GM19351 (cell line): ENCODE measurements around the gene EHD4.

Experiments used
- ATAC-seq: cut with Tn5 transposase; IDR thresholded peaks from one replicate; pipeline ENCODE4 v1.9.1; 2021; ENCODE audit warnings: mild to moderate bottlenecking, moderate library complexity; ENCODE audit not compliant: unreplicated experiment

EHD4 gene

DNA sequence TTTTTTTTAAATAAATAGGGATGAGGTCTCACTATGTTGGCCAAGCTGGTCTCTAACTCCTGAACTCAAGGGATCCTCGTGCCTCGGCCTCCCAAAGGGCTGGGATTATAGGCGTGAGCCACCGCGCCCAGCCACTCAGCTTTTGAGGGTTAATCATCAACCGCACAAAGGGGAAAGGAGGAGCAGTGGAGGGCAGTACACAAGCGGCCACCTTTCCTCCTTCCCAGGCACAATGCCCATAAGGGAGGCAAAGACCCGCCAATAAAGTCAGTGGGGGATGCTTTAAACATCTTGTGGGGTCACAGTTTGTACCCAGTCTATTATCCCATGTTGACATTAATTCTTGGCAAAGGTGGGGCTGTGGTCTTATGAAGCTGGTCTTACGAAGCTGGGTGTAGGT, 32.4 kb downstream of the EHD4 start:
- ATAC-seq: no peak

DNA sequence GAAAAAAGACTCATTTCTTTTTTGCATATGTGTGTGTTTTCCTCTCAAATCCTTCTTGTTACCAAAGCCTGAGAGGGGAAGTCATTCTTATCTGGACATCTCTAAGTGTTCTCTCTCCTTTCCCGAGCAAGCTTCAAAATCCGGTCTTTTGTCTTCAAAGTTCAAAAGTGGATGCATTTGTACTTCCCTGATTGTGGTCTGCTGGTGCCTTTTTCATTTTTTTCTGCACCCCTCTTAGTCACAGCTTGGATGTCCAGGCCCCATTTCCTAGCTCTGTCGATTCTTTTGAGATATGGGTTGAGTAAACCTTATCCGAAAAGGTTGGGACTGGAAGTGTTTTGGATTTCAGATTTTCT, 34.8 kb downstream of the EHD4 start:
- ATAC-seq: no peak

DNA sequence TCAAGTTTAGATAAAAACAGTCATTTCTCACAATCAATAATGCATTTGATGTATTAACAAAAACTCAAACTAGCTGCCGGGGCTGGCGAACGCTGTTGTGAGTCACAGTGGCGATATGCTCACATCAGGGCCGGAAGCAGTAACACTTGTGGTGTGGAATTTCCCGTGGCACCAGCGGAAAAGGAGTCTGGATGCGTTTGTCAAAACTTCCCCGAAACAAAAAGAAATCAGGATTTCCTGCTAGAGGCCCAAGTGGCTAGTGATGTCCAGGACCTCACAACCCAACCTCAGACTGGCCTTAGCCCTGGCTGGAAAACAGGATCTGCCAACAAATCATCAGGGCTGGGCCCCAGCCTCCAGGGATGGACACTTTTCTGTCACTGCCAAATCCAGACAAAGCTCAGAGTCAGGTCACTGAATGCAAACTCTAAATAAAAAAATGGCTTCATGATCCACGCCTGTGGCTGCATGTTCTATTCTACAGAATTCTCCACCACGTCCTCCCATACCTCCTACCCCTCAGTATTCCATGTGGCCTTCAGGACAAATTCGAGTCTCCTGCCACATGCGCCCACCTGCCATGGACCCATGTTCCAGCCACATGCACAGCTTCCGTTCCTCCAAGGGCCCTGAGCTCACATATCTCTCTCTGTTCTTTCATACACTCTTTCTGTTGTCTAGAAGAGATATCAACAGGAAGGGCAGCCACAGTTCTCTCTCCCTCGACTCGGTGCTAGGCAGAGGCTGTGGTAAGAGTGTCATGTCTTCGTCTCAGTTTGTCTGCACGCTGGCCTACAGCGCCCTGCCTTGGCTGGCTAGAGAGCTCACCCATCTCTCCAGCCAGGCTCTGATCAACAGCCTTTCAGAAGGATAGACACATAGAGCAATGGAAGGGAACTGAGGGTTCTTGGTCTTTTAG, 35.4 kb downstream of the EHD4 start:
- no peak for ATAC-seq

DNA sequence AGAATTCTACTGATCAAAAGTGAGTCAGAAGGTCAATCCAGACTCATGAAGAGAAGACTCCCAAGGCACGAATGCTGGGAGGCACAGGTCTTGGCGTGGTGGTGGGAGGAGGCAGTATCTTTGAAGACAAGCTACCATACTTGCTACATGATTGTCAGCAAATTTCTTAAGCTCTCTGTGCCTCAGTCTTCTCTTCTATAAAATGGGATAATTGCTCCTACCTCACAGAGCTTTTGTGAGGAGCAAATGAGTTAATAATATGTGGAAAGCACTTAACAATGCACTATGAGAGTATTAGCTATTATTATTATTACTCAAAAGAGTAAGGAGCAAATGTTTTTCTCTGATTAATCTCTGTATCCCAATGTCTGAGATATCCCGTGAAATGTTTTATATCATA, 36.2 kb downstream of the EHD4 start:
- no peak for ATAC-seq

DNA sequence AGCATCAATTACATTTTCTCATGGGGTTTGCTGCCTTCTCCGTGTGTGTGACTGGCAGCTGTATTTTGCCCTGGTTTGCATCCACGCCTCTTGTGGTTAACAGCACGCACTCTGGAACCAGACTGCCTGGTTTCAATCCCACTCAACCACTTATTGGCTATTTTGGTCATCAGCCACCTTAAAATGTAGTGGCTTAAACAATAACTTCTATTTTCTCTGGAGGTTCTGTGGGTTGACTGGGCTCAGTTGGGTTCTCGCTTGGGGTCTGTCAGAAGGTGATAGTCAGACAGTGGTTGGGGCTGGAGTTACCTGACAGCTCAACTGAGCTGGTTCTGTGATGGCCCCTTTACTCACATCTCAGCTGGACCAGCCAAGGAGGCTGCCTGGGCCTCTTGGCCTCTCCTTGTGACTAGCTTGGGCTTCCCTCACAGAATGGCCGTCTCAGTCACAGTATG, 36.8 kb downstream of the EHD4 start:
- no peak for ATAC-seq

DNA sequence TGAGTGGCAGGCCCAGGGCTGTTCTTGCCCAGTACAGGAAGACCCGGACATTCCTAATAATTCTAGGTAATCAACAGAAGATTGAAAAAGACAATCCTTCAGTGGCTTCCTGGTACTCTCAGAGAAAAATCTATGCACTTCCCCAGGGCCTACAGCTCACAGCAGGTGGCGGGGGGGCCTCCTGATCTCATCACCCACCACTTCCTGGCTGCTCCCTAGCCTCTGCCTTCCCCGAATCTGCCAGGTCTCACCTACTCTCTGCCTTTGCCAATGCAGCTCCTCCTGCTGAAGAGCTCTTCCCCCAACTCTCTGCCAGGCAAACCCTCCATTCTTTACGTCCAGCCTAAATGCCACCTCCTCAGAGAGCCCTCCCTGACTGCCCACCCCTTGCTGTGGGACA, 37.5 kb downstream of the EHD4 start:
- ATAC-seq: no peak

DNA sequence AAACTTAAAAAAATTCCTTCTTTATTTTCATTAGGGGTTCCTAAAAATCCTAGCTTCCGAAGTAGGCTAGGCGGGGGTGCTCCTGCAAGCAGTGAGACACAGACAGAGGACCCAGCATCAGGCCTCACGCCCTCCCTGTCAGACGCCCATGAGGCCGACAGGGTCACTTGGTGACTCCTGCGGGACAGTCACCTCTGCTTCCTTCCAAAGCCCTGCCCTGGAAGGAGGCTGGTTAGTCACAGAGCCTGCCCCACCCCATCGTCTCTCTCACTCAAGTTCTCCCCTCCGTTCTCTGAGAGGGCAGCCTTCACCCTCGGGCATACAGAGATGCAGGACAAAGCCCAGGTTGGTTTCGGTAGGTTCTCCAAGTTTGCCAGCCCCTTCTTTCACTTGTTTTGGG, 38.6 kb downstream of the EHD4 start:
- no peak for ATAC-seq

DNA sequence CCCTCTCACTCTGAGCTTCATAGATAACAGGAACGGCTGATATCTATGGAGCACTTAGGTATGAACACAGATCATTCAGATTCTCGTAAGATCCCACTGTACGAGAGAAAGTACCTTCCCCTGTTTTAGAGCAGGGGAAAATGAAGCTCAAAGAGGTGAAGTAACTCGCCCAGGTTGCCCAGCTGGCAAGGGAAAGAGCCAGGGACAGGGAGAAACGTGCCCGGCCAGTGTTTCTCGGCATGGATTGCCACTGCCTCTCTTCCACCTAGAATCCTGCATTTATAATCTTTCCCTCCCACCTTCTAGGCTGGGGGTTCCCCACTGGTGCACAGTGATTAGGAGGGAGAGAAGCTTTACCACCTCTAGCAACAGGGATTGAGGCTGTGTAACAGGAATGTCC, 39.0 kb downstream of the EHD4 start:
- no peak for ATAC-seq

DNA sequence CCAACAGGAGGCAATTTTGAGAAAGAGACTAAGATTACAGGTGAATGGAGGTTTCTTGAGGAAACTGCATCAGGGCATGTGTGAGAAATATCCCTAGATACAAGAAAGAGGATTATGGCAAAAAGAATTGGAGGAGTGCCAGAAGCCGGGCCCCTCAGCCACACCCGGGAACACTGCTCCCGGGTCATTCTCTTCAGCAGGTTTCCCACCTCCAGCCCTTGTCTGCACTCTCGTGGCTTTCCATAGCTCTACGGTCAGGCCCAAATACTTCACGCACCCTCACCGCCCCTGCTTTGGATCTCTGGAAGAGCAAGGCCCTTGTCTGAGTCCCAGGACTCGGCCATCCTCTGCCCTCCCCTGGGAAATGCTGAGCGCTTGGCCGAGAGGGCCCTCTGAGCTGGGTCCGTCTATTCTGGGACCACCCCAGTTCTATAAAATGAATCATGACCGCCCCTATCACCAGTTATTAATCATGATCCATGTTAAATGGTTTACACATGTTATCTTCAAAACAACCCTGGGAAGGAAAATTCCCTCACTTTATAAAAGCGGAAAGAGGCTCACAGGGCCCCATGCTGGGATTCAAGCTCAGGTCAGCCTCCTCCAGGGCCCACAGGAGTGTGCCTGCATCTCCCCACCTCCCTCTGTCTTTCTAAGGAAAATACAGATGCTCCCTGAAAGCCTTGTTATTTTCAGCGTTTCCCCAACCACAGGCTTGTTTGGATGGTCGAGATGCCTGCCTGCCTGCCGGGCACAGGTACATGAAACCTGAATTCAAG, 39.7 kb downstream of the EHD4 start:
- ATAC-seq: no peak

DNA sequence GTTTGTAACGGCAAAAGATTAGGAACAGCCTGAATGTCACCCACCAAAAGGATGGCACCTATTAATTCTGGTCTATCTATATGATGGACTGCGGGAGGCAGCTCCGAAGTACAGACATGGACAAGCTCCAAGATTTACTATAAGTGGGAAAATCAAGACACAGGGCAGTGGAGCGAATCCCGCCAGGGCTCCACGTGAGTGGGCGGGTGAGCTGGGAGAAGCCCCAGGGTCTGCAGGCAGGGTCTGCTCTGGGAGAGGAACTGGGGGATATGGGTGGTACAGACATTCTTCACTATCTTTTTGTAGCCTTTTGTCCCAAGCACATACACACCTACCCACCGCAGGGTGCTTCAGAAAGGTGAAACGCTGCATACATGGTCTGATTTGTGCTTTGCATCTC, 40.3 kb downstream of the EHD4 start:
- ATAC-seq: no peak

DNA sequence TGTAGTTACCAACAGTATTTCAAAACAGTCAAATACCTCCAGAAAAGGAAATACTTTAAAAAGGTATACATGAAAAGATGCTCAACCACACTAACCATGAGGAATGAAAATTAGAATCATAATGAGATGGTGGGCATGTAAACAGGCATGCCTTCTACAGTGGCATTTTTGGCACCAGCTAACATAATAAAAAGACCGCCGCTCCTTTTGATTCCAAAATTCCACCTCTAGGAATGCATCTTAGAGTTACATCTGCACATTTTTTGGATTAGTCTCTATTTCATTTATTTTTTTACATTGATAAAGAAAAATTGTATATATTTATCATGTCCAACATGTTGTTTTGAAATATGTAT, 41.5 kb downstream of the EHD4 start:
- ATAC-seq: no peak

DNA sequence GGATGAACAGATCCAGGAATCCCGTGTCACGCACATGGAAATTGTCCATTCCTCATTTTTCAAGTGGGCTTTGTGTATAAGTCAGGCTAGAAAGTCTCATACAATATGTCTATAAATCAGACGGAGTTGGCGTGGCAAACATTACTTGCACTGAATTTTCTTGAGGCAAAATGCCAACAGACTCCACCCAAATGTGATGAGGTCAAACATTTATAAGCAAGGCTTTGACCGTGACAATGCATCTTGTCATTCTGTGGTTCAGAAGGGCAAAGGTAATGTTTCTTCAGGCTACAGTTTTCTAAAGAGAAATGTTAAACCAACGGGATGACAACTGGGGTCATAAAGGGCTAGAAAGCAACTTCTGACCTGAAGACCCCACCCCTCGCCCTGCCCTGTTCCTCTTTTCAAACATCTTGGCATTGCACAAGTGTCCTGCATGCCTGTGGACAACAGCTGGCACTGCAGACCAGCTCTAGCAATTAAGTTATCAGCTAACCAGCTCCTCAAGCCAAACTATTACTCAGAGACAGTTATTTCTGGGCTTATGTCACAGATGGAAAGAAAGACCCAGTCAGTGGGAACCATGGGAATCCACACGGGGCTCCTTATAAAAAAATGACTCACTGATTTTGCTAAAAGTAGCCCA, 42.0 kb downstream of the EHD4 start:
- no peak for ATAC-seq

DNA sequence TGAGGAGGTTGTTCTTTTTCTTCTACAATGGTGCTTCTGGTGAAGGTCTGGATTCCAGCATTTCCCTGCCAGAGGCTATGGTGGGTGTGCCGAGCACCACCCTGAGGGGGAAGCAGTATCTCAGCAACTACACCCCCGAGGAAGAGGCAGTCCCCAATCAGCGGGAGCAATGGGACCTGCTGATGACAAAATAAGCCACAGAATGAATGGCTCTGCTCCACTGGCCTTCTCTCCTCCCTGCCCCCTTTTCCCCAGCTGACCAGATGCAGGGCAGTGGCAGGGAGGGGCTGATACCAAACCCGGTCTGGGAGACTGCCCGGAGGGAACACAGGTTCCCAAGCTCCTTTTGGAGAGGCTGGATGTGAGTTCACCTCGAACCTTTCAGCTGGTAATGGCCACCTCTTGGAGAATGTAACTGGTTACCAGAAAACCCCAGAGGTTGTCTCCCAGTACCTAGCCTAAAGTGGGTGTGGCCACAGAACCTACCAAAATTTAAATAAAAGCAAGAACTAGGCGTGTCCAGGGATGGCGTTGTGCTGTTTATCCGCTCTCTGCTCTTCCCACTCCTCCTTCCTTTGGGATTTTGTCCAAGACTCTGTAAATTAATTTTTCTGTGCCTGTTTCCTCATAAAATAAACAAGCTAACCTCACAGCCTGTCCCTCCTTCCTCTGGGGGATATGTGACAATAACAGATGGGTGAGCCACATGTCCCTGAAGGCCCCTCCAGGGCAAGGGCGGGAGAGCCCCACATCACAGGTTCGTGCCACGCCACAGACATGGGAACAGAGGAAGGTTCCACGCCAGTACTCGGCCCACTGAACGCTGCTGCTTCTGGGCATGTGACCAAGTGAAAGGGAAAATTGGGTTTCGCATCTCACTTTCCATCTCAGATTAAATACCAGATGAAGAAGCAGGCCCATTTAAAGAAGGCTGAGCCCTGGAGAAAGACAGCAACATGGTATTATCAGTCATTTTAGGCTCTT, 43.4 kb downstream of the EHD4 start:
- ATAC-seq: peak; percentile 74

DNA sequence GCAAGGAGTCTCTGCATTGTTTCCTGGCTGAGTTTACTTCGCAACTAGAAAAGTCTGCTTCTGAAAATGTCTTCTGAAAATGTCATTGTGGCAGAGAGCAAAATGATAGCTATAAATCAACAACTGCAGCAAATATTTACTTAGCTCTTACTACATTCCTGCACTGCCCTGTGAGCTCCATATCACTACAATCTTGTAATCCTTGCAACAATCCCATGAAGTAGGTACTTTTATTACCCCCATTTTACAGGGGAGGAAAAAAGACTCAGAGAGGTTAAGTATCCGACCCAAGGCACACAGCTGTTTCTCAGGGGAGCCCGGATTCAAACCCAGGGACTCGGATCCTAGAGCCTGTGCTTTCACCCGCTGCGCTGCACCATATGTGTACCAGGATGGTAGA, 44.3 kb downstream of the EHD4 start:
- ATAC-seq: no peak

DNA sequence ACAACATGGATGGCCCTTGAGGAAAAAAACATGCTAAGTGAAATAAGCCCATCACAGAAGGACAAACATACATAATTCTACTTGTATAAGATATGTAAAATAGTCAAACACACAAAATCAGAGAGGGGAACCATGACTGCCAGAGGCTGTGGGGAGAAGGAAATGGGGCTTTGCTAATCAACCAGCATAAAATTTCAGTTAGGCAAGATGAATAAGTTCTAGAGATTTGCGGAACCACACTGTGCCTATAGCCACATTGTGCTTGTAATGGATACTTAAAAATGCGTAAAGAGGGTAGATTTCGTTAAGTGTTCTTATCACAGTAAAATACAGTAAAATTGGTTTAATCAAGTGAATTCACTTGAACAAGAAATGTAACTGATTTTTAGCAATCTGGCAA, 44.8 kb downstream of the EHD4 start:
- no peak for ATAC-seq

DNA sequence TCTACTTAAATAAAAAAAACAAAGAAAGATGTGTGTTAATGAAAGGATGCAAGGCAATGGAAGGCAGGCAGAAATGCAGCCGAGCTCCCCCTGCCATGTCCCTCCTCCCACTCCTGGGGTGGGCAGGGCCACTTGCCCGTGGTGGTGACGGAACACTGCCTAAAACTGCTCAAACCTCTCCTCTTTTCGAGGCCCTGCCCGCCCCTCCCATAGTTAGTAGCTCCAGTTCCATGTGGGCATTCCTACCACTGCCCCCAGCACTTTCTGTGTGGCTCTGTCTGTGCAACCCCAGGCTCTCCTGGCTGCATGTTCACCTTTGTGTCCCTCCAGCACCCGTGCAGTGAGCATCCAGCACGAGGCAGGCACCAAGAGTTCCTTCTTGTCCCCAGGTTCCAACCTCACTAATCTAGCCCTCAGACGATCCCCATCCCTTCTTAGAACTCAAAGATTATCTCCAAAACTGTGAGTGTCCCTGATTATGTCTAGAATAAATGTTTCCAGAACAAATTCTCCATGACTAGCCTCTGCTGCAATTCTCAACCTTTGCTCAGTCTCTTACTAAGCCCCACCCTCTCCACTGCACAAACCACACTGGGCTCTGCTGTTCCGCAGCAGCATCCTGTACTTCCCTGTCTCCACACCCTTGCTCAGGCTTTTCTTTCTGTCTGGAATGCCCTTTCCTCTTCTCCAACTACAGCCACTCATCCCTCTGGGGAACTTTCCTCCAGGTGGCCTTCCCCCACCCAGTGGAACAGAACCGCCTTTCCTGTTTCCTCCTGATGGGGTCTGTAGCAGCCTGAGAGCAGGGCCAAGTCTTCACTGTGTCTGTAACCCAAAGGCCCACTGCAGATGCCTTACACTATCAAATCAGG, 45.9 kb downstream of the EHD4 start:
- no peak for ATAC-seq

DNA sequence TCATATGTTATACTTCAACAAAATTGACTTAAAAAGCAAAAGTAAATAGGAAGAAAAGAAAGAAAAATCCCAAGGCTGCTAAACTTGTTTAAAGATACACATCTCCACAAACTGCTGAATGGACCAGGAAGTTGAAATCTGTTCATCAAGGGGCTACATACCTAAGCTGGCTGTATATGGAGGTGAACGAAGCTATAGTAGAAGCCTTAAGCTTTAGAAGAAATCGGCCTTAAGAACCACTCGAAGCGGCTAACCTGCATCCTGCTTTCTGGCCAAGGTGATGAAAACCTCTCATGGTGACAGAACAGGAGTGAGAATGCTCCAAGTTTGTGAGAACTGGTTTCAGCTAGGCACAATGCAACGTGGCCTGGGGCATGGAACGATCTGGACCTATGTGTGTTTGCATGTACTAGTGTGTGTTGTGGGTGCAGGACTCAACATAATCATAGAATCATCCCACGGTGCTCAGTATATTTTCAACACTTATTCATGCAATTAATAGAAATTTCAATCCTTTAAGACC, 47.2 kb downstream of the EHD4 start:
- no peak for ATAC-seq

DNA sequence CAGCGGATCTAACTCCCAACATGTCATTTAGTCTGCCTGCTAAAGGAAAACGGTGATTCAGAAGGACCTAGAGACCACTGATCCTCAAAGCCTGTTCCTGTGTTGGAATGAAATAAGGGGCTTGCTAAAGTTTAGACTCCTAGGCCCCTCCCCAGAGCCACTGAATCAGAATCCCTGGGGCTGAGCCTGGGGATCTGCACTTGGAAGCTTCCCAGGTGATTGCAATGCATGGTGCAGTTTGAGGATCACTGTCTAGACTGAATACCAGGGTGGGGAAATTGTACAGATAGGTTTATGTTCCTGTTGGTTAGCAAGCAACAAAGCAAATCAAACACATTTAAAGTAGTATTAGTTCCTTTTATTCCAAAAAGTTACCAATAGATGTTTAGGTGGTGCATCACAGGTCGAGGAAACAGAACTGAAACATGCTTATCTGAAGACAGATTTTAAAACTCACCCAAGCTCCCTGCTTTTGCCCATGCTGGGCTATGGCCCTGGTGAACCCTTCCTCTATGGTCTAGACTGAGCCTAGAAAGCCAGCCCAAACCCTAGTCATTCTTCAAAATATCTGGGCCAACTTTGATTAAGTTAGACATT, 48.9 kb downstream of the EHD4 start:
- no peak for ATAC-seq

DNA sequence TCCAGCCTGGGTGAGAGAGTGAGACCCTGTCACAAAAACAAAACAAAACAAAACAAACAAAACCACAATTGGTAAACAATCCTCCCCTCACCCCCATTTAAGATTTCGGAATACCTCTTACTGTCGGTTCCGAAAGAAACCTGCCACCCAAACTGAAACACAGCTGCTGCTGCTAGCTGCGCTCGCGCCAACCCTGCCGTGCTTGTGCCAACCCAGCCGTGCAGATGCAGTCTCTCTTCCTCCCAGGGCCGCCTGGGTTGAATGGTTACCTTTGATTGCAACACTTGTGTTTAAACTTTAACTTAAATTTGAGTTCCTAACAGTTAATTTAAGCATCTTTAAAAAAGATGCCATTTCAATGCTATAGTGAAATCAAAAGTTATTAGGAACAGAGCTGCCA, 50.0 kb downstream of the EHD4 start:
- ATAC-seq: no peak
